Lower lobe of right lung (tissue), 2 donors: ENCODE results near the gene SMPD3. TPM values are rescaled to one million over a fixed set of nuclear protein-coding genes. Genes with fewer than 3 reads are reported as not detected.

Experiments used
- ATAC-seq, 2 donors: fragments of 200-7000 bp; cut with Tn5 transposase; one replicate each; pipeline ENCODE4 v1.9.1; 2020 to 2022; ENCODE audit warnings: mild to moderate bottlenecking in 2 of 2, moderate library complexity in 2 of 2
- DNase-seq: peaks from one replicate; pipeline ENCODE4 v3.0.0-alpha.2; 2020
- H3K27ac ChIP-seq: fragments of 200-600 bp; one replicate; pipeline ENCODE4 v1.8.0; 2022
- H3K27me3 ChIP-seq: fragments of 200-600 bp; one replicate; pipeline ENCODE4 v1.8.0; 2022; ENCODE audit warnings: low read depth
- H3K36me3 ChIP-seq: fragments of 200-600 bp; one replicate; pipeline ENCODE4 v1.8.0; 2022; ENCODE audit warnings: mild to moderate bottlenecking
- H3K4me1 ChIP-seq: fragments of 200-600 bp; one replicate; pipeline ENCODE4 v1.8.0; 2022
- H3K4me3 ChIP-seq: fragments of 200-600 bp; one replicate; pipeline ENCODE4 v1.8.0; 2022; ENCODE audit warnings: mild to moderate bottlenecking
- H3K9me3 ChIP-seq: fragments of 200-600 bp; one replicate; pipeline ENCODE4 v1.8.0; 2022
- CTCF ChIP-seq: fragments of 200-600 bp; IDR thresholded peaks from one replicate; pipeline ENCODE4 v1.8.0; 2022; ENCODE audit warnings: antibody characterized with exemption, mild to moderate bottlenecking
- intact Hi-C: fragments of 100-400 bp; cut with DNase I; formaldehyde crosslinking; loops from one replicate; pipeline ENCODE4 v1.11.0; 2022
- total RNA-seq: library from RNA; stranded (reverse); fragmentation: NEBNext Ultra II Directional; extraction: Animal tissue kit (Norgen Biotek cat#: 25700); gene quantifications from one replicate; pipeline ENCODE4 v1.2.1, GENCODE V29; 2021
- donor health status: DM: no; HTN: yes; CAD: no; lungs with severe emphysema.

The SMPD3 gene
- total RNA-seq, 1 donor from 2014 or later = 3.6 TPM

- Histone ChIP-seq H3K9me3 (no peaks in the 10 kb centered on the region), H3K27ac (no peak overlapping the region), H3K4me1 (no peaks in the 10 kb centered on the region), H3K4me3 (no peak overlapping the region), H3K36me3 (no peaks in the 10 kb centered on the region), H3K27me3 (no peaks in the 10 kb centered on the region)
- intact Hi-C loops = no loop called here
- no peak for TF ChIP-seq CTCF
- DNase-seq (no peak), ATAC-seq (no peak)
Observed at GRCh38 chr16:68378436-68379415, 69.6 kb downstream of the SMPD3 start.

- Histone ChIP-seq H3K27me3 (no peaks in the 10 kb centered on the region), H3K9me3 (no peaks in the 10 kb centered on the region), H3K27ac (no peak overlapping the region), H3K36me3 (no peaks in the 10 kb centered on the region), H3K4me3 (no peak overlapping the region), H3K4me1 (no peaks in the 10 kb centered on the region)
- intact Hi-C loops = no loop called here
- ATAC-seq (no peak), DNase-seq (peak; percentile 41)
- TF ChIP-seq CTCF = no peak
Observed at GRCh38 chr16:68377667-68378393, 70.5 kb downstream of the SMPD3 start.

GRCh38 chr16:68377221-68377620, 71.1 kb downstream of the SMPD3 start:
- no peaks in the 10 kb centered on the region for H3K9me3 ChIP-seq
- intact Hi-C loops = no loop called here

GRCh38 chr16:68376590-68376989, 71.7 kb downstream of the SMPD3 start:
- TF ChIP-seq CTCF = no peak
- Histone ChIP-seq H3K27ac (no peak overlapping the region), H3K27me3 (no peaks in the 10 kb centered on the region), H3K4me3 (no peak overlapping the region), H3K9me3 (no peaks in the 10 kb centered on the region), H3K36me3 (no peaks in the 10 kb centered on the region), H3K4me1 (no peaks in the 10 kb centered on the region)
- DNase-seq = no peak
- intact Hi-C loops = no loop called here
- no peak for ATAC-seq

More at GRCh38 chr16:68377221-68377620, 71.1 kb downstream of the SMPD3 start:
- Histone ChIP-seq H3K27me3 (no peaks in the 10 kb centered on the region), H3K27ac (no peak overlapping the region), H3K4me3 (no peak overlapping the region), H3K4me1 (no peaks in the 10 kb centered on the region), H3K36me3 (no peaks in the 10 kb centered on the region)
- DNase-seq (no peak), ATAC-seq (no peak)
- TF ChIP-seq CTCF = no peak

GRCh38 chr16:68375801-68376536, 72.3 kb downstream of the SMPD3 start:
- H3K27ac ChIP-seq = no peak overlapping the region
- no peak for TF ChIP-seq CTCF
- no peaks in the 10 kb centered on the region for H3K36me3 ChIP-seq
- DNase-seq (no peak), ATAC-seq (no peak)
- no peak overlapping the region for H3K4me3 ChIP-seq
- intact Hi-C loops = no loop called here
- no peaks in the 10 kb centered on the region for H3K9me3 ChIP-seq
- H3K27me3 ChIP-seq = no peaks in the 10 kb centered on the region
- H3K4me1 ChIP-seq = no peaks in the 10 kb centered on the region
